Adrenal gland (tissue), 12 donors: ENCODE data around the gene ZSCAN31. TPM values are rescaled to one million over a fixed set of nuclear protein-coding genes. Genes with fewer than 3 reads are reported as not detected.

Source experiments
- DNase-seq, 7 donors: peaks; one replicate each; pipeline ENCODE4 v3.0.0-alpha.2; 2019 to 2020
- H3K27ac ChIP-seq, 5 donors: fragments of 200-600 bp; sonication (generic) in 4 of 5; 1 replicate in 3 of 5; 2 replicates in 2 of 5; pipeline versions ENCODE4 v1.5.1 to v1.8.0; 2016 to 2020; ENCODE audit warnings: mild to moderate bottlenecking in 1 of 5
- H3K27me3 ChIP-seq: fragments of 200-600 bp; 2 replicates; pipeline ENCODE4 v1.8.0; 2021
- H3K36me3 ChIP-seq, 2 donors: fragments of 200-600 bp; replicated peaks in 1 of 2; 1 replicate in 1 of 2; 2 replicates in 1 of 2; pipeline versions ENCODE4 v1.5.1 to v1.8.0; 2018 to 2022
- H3K4me1 ChIP-seq, 2 donors: fragments of 200-600 bp; replicated peaks in 1 of 2; 1 replicate in 1 of 2; 2 replicates in 1 of 2; pipeline versions ENCODE4 v1.5.1 to v1.8.0; 2018 to 2021
- H3K4me3 ChIP-seq, 4 donors: fragments of 200-600 bp; sonication (generic) in 3 of 4; one replicate each; pipeline ENCODE4 v1.5.1; 2016 to 2018
- H3K9me3 ChIP-seq, 3 donors: fragments of 200-600 bp; sonication (generic) in 1 of 3; replicated peaks in 1 of 3; 1 replicate in 2 of 3; 2 replicates in 1 of 3; pipeline versions ENCODE4 v1.5.1 to v1.8.0; 2016 to 2021
- CTCF ChIP-seq, 6 experiments: fragments of 450-650 bp in 4 of 6; fragments of 200-600 bp in 2 of 6; sonication (generic) in 1 of 6; IDR thresholded peaks; 1 replicate in 5 of 6; 2 replicates in 1 of 6; pipeline versions ENCODE4 v1.5.1 to v1.8.0; 2016 to 2021; ENCODE audit warnings: antibody characterized with exemption in 6 of 6, mild to moderate bottlenecking in 2 of 6, moderate library complexity in 1 of 6
- POLR2A ChIP-seq, 2 donors: fragments of 450-650 bp; IDR thresholded peaks; one replicate each; pipeline ENCODE4 v1.6.1; 2017; ENCODE audit warnings: antibody characterized with exemption in 2 of 2, mild to moderate bottlenecking in 2 of 2, moderate library complexity in 1 of 2
- WGBS, 4 donors: extraction: QIAGEN DNeasy Blood & Tissue Kit in 2 of 4; methylation state at CpG; one replicate each; pipeline versions ENCODE4 v1.1.5 to v1.1.7; 2013 to 2017; 5-methylcytosine and 5-hydroxymethylcytosine counted together
- intact Hi-C, 2 donors: fragments of 100-400 bp; cut with DNase I; formaldehyde crosslinking; loops; one replicate each; pipeline versions ENCODE4 v1.14.1 to v1.15.0; 2022 to 2023
- polyA plus RNA-seq, 3 donors: library from polyadenylated mRNA; stranded (reverse); fragments of 200-250 nt in 2 of 3; fragments of 350-450 nt in 1 of 3; fragmentation: Illumina TruSeq in 1 of 3; extraction: RNeasy Lipid Tissue Mini Kit (QIAGEN cat#74804) in 1 of 3; gene quantifications; one replicate each; pipeline ENCODE4 v1.2.3, GENCODE V29; 2013 to 2014
- total RNA-seq, 9 donors: library from RNA; depleted of rRNA in 4 of 9; stranded (reverse); fragments of >200 nt in 4 of 9; fragments of 120-200 nt in 1 of 9; fragmentation: NEBNext Ultra II Directional in 1 of 9; extraction: Animal tissue kit (Norgen Biotek cat#: 25700) in 1 of 9; gene quantifications; one replicate each; pipeline versions ENCODE4 v1.1.0 to v1.2.4, GENCODE V29; 2013 to 2023
- donor health status: healthy with polysubstance abuse.
- donor health status: Bipolar disorder and iron deficiency.
- donor health status: DM: yes; HTN: yes; CAD: no.
- donor health status: DM: no; HTN: no; CAD: no.
- donor health status: DM: no; HTN: no; CAD: no.
- donor health status: DM: yes; HTN: yes; CAD: no.

Gene ZSCAN31
- total and polyA plus RNA-seq, 12 donors, result 2.3 to 13.5 (median 7.2) TPM

- no peak overlapping the region for H3K4me3 ChIP-seq
- H3K36me3 ChIP-seq, result peaks cover 0 to 7% of the 10 kb centered on the region in 2 donors
- intact Hi-C loops, result no loop called here
- no peak overlapping the region for H3K27ac ChIP-seq
- no peak for DNase-seq
- H3K27me3 ChIP-seq, result no peaks in the 10 kb centered on the region
- no peaks in the 10 kb centered on the region for H3K9me3 ChIP-seq
- H3K4me1 ChIP-seq, result no peaks in the 10 kb centered on the region
- TF ChIP-seq POLR2A (IDR thresholded peaks at IDR 0.05) (no peak), CTCF (IDR thresholded peaks at IDR 0.05) (no peak)
- 76 to 96% (median 93%) methylated on average over 7 of the region's 7 CpGs for WGBS, 4 donors
Observed at GRCh38 chr6:28296520-28297060, 39.4 kb downstream of the ZSCAN31 start.

- peaks cover 0 to 7% of the 10 kb centered on the region in 2 donors for H3K36me3 ChIP-seq
- no peak for DNase-seq
Observed at GRCh38 chr6:28295326-28295725, 40.6 kb downstream of the ZSCAN31 start.

GRCh38 chr6:28291573-28291972, 44.4 kb downstream of the ZSCAN31 start:
- H3K36me3 ChIP-seq, result peaks cover 0 to 11% of the 10 kb centered on the region in 2 donors
- intact Hi-C loops, result no loop called here
- no peak overlapping the region for H3K27ac ChIP-seq
- H3K27me3 ChIP-seq, result no peaks in the 10 kb centered on the region
- no peak for DNase-seq
- no peaks in the 10 kb centered on the region for H3K9me3 ChIP-seq
- H3K4me3 ChIP-seq, result no peak overlapping the region
- H3K4me1 ChIP-seq, result no peaks in the 10 kb centered on the region
- TF ChIP-seq POLR2A (IDR thresholded peaks at IDR 0.05) (no peak), CTCF (IDR thresholded peaks at IDR 0.05) (no peak)

More at GRCh38 chr6:28295326-28295725, 40.6 kb downstream of the ZSCAN31 start:
- TF ChIP-seq POLR2A (IDR thresholded peaks at IDR 0.05), result no peak
- TF ChIP-seq CTCF (IDR thresholded peaks at IDR 0.05), result no peak
- no peaks in the 10 kb centered on the region for H3K9me3 ChIP-seq
- H3K27ac ChIP-seq, result no peak overlapping the region
- H3K27me3 ChIP-seq, result no peaks in the 10 kb centered on the region
- WGBS, 4 donors, result 87 to 97% (median 95%) methylated on average over 5 of the region's 5 CpGs
- H3K4me1 ChIP-seq, result no peaks in the 10 kb centered on the region
- intact Hi-C loops, result no loop called here
- H3K4me3 ChIP-seq, result no peak overlapping the region

- Histone ChIP-seq H3K27ac (no peak overlapping the region), H3K4me3 (peak overlapping the region in 1 of 4 donors; percentile 74), H3K4me1 (peaks cover 0 to 17% of the 10 kb centered on the region in 2 donors), H3K36me3 (peaks cover 0 to 25% of the 10 kb centered on the region in 2 donors), H3K9me3 (no peaks in the 10 kb centered on the region), H3K27me3 (no peaks in the 10 kb centered on the region)
- WGBS, 4 donors, result 97 to 100% (median 99%) methylated on average over 2 of the region's 2 CpGs
- TF ChIP-seq POLR2A (IDR thresholded peaks at IDR 0.05) (no peak), CTCF (IDR thresholded peaks at IDR 0.05) (no peak)
- intact Hi-C loops, result loop anchor here in 1 of 2 donors (10.0 kb wide), 1 partner anchor 72 kb away; no protein-coding TSS in a partner anchor
- no peak for DNase-seq
Observed at GRCh38 chr6:28282926-28283325, 53.0 kb downstream of the ZSCAN31 start.
